ENCODE results near the gene SLC25A21. TPM values are rescaled to one million over a fixed set of nuclear protein-coding genes. Genes with fewer than 3 reads are reported as not detected.

SLC25A21 gene
- total RNA-seq, 5 donors from 2014 or later (not counting 1 experiment from before 2014, with no cell fraction given): not detected

- Mint-ChIP-seq H3K9me3 (peaks cover 0 to 6% (median 3%) of the 10 kb centered on the region in 3 donors), H3K27ac (no peak overlapping the region), H3K4me1 (no peaks in the 10 kb centered on the region), H3K4me3 (no peak overlapping the region), H3K36me3 (no peaks in the 10 kb centered on the region), H3K27me3 (peaks cover 0 to 6% of the 10 kb centered on the region in 2 donors)
- no peaks in the 10 kb centered on the region for H3K9me3 ChIP-seq
- no peaks in the 10 kb centered on the region for H3K27me3 ChIP-seq (replicated peaks in 1 of 2; ENCODE audit: control insufficient read depth in 2 of 2, extremely low read depth in 1 of 2, insufficient read depth in 2 of 2, low read length in 1 of 2)
- DNase-seq: no peak
- no peaks in the 10 kb centered on the region for H3K36me3 ChIP-seq (ENCODE audit: control insufficient read depth in 2 of 2, extremely low read depth in 1 of 2, insufficient read depth in 1 of 2, low read length in 1 of 2)
- no peak for ATAC-seq (replicated peaks in 1 of 4)
- CTCF ChIA-PET: no interaction called here
- WGBS (ENCODE audit: insufficient coverage): 82% methylated on average over 2 of the region's 5 CpGs
- no peak overlapping the region for H3K27ac ChIP-seq (ENCODE audit: low read length)
- no peaks in the 10 kb centered on the region for H3K4me1 ChIP-seq (ENCODE audit: control insufficient read depth in 1 of 2, extremely low read depth in 1 of 2, insufficient read depth in 2 of 2, low read length in 2 of 2)
- H3K4me3 ChIP-seq (ENCODE audit: control insufficient read depth in 1 of 2, extremely low read depth in 1 of 2, low read length in 1 of 2): no peak overlapping the region
- POLR2A ChIA-PET: no interaction called here
Observed at GRCh38 chr14:36852981-36853691, 319.3 kb downstream of the SLC25A21 start.

GRCh38 chr14:36848213-36848612, 324.2 kb downstream of the SLC25A21 start:
- Histone ChIP-seq H3K9me3 (no peaks in the 10 kb centered on the region), H3K27ac (ENCODE audit: low read length) (no peak overlapping the region), H3K36me3 (ENCODE audit: control insufficient read depth in 2 of 2, extremely low read depth in 1 of 2, insufficient read depth in 1 of 2, low read length in 1 of 2) (no peaks in the 10 kb centered on the region), H3K4me1 (ENCODE audit: control insufficient read depth in 1 of 2, extremely low read depth in 1 of 2, insufficient read depth in 2 of 2, low read length in 2 of 2) (no peaks in the 10 kb centered on the region), H3K27me3 (replicated peaks in 1 of 2; ENCODE audit: control insufficient read depth in 2 of 2, extremely low read depth in 1 of 2, insufficient read depth in 2 of 2, low read length in 1 of 2) (no peaks in the 10 kb centered on the region), H3K4me3 (ENCODE audit: control insufficient read depth in 1 of 2, extremely low read depth in 1 of 2, low read length in 1 of 2) (no peak overlapping the region)
- ATAC-seq (replicated peaks in 1 of 4) (no peak), DNase-seq (no peak)
- H3K4me3 Mint-ChIP-seq: no peak overlapping the region
- H3K36me3 Mint-ChIP-seq: no peaks in the 10 kb centered on the region
- no peaks in the 10 kb centered on the region for H3K4me1 Mint-ChIP-seq
- POLR2A ChIA-PET: no interaction called here
- 100% methylated on average over 1 of the region's 5 CpGs for WGBS (ENCODE audit: insufficient coverage)
- H3K9me3 Mint-ChIP-seq: peaks cover 0 to 8% (median 1%) of the 10 kb centered on the region in 3 donors
- CTCF ChIA-PET: no interaction called here
- H3K27me3 Mint-ChIP-seq: peaks cover 0 to 5% of the 10 kb centered on the region in 2 donors
- H3K27ac Mint-ChIP-seq: no peak overlapping the region

GRCh38 chr14:36847366-36847765, 325.0 kb downstream of the SLC25A21 start:
- Histone ChIP-seq H3K4me1 (ENCODE audit: control insufficient read depth in 1 of 2, extremely low read depth in 1 of 2, insufficient read depth in 2 of 2, low read length in 2 of 2) (no peaks in the 10 kb centered on the region), H3K27ac (ENCODE audit: low read length) (no peak overlapping the region), H3K9me3 (no peaks in the 10 kb centered on the region), H3K4me3 (ENCODE audit: control insufficient read depth in 1 of 2, extremely low read depth in 1 of 2, low read length in 1 of 2) (no peak overlapping the region), H3K27me3 (replicated peaks in 1 of 2; ENCODE audit: control insufficient read depth in 2 of 2, extremely low read depth in 1 of 2, insufficient read depth in 2 of 2, low read length in 1 of 2) (no peaks in the 10 kb centered on the region), H3K36me3 (ENCODE audit: control insufficient read depth in 2 of 2, extremely low read depth in 1 of 2, insufficient read depth in 1 of 2, low read length in 1 of 2) (no peaks in the 10 kb centered on the region)
- ATAC-seq (replicated peaks in 1 of 4) (no peak), DNase-seq (no peak)
- no peaks in the 10 kb centered on the region for H3K36me3 Mint-ChIP-seq
- no peak overlapping the region for H3K4me3 Mint-ChIP-seq
- H3K4me1 Mint-ChIP-seq: no peaks in the 10 kb centered on the region
- peaks cover 0 to 8% (median 1%) of the 10 kb centered on the region in 3 donors for H3K9me3 Mint-ChIP-seq
- CTCF ChIA-PET: no interaction called here
- 59% methylated on average over 3 of the region's 3 CpGs for WGBS (ENCODE audit: insufficient coverage)
- H3K27me3 Mint-ChIP-seq: peaks cover 0 to 5% of the 10 kb centered on the region in 2 donors
- POLR2A ChIA-PET: no interaction called here
- H3K27ac Mint-ChIP-seq: no peak overlapping the region

GRCh38 chr14:36845356-36846012, 326.9 kb downstream of the SLC25A21 start:
- DNase-seq (no peak), ATAC-seq (replicated peaks in 1 of 4) (no peak)
- CTCF ChIA-PET: no interaction called here
- H3K4me3 ChIP-seq (ENCODE audit: control insufficient read depth in 1 of 2, extremely low read depth in 1 of 2, low read length in 1 of 2): no peak overlapping the region
- no peaks in the 10 kb centered on the region for H3K4me1 Mint-ChIP-seq
- peaks cover 0 to 8% (median 1%) of the 10 kb centered on the region in 3 donors for H3K9me3 Mint-ChIP-seq
- H3K27ac ChIP-seq (ENCODE audit: low read length): no peak overlapping the region
- POLR2A ChIA-PET: no interaction called here
- H3K36me3 Mint-ChIP-seq: no peaks in the 10 kb centered on the region
- H3K27ac Mint-ChIP-seq: no peak overlapping the region
- H3K27me3 ChIP-seq (replicated peaks in 1 of 2; ENCODE audit: control insufficient read depth in 2 of 2, extremely low read depth in 1 of 2, insufficient read depth in 2 of 2, low read length in 1 of 2): no peaks in the 10 kb centered on the region
- no peak overlapping the region for H3K4me3 Mint-ChIP-seq
- H3K4me1 ChIP-seq (ENCODE audit: control insufficient read depth in 1 of 2, extremely low read depth in 1 of 2, insufficient read depth in 2 of 2, low read length in 2 of 2): no peaks in the 10 kb centered on the region
- H3K27me3 Mint-ChIP-seq: peaks cover 0 to 5% of the 10 kb centered on the region in 2 donors
- H3K9me3 ChIP-seq: no peaks in the 10 kb centered on the region
- H3K36me3 ChIP-seq (ENCODE audit: control insufficient read depth in 2 of 2, extremely low read depth in 1 of 2, insufficient read depth in 1 of 2, low read length in 1 of 2): no peaks in the 10 kb centered on the region
- WGBS (ENCODE audit: insufficient coverage): 92% methylated on average over 2 of the region's 5 CpGs

DNA sequence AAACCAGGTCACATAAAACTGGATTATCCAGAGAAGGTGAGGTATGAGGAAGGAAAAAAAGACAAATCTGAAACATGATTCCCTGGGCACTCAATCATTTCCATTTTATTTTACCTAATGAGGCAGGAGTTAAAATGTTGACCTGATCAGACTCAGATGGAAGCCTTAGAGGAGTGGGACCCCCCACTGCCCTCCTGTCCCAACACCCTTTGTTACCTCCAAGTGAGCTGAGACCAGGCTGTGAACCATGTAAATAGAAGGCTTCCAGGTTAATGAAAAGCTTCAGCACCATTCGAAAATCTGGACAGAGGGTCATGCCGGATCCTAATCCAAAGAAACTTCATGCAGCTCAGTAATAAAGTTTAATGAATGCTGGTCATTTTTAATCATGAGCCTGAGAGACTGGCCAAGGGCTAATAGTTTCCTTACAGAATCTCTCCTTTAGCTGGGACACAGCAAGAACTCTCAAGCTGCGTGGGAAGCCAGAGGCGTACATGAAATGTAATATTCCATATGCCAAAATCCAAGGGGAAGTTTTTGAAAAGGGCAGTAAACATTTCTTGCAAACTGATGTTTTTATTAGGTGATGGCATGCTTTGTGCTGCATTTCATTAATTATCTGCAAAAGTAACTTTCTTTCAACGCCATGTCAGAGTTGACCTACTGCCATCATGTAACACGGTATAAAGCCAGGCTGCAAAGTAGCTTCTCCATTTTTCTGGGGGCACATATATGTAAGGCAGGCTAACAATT, 327.8 kb downstream of the SLC25A21 start:
- WGBS (ENCODE audit: insufficient coverage): 60% methylated on average over 1 of the region's 6 CpGs

DNA sequence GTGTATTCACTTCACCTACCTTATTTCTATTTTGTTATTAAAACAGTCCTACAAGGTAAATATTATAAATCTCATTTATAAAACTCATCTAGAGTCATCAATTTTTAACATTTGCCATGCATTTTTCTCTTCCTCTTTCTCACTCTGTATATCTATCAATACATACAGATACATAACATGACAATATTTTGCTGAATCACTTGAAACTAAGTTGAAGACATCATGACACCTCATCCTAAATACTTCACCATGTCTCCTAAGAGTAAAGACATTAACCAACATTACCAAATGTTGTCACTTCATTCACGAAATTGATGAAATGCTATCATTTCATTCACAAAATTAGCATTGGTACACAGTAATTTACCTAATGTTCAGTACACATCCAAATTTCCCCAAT, 329.0 kb downstream of the SLC25A21 start:
- no peaks in the 10 kb centered on the region for H3K36me3 ChIP-seq (ENCODE audit: control insufficient read depth in 2 of 2, extremely low read depth in 1 of 2, insufficient read depth in 1 of 2, low read length in 1 of 2)
- no peaks in the 10 kb centered on the region for H3K36me3 Mint-ChIP-seq
- peaks cover 0 to 8% (median 0%) of the 10 kb centered on the region in 3 donors for H3K9me3 Mint-ChIP-seq
- no peak overlapping the region for H3K27ac Mint-ChIP-seq
- no peak overlapping the region for H3K27ac ChIP-seq (ENCODE audit: low read length)
- POLR2A ChIA-PET: no interaction called here
- no peak overlapping the region for H3K4me3 Mint-ChIP-seq
- DNase-seq (no peak), ATAC-seq (replicated peaks in 1 of 4) (no peak)
- 88% methylated on average over 1 of the region's 1 CpG for WGBS (ENCODE audit: insufficient coverage)
- H3K27me3 ChIP-seq (replicated peaks in 1 of 2; ENCODE audit: control insufficient read depth in 2 of 2, extremely low read depth in 1 of 2, insufficient read depth in 2 of 2, low read length in 1 of 2): no peaks in the 10 kb centered on the region
- H3K4me1 Mint-ChIP-seq: no peaks in the 10 kb centered on the region
- H3K27me3 Mint-ChIP-seq: peaks cover 0 to 5% of the 10 kb centered on the region in 2 donors
- H3K9me3 ChIP-seq: no peaks in the 10 kb centered on the region
- CTCF ChIA-PET: no interaction called here
- H3K4me3 ChIP-seq (ENCODE audit: control insufficient read depth in 1 of 2, extremely low read depth in 1 of 2, low read length in 1 of 2): no peak overlapping the region
- no peaks in the 10 kb centered on the region for H3K4me1 ChIP-seq (ENCODE audit: control insufficient read depth in 1 of 2, extremely low read depth in 1 of 2, insufficient read depth in 2 of 2, low read length in 2 of 2)

More for the DNA sequence above, 327.8 kb downstream of the SLC25A21 start:
- peaks cover 0 to 8% (median 1%) of the 10 kb centered on the region in 3 donors for H3K9me3 Mint-ChIP-seq
- H3K4me3 ChIP-seq (ENCODE audit: control insufficient read depth in 1 of 2, extremely low read depth in 1 of 2, low read length in 1 of 2): no peak overlapping the region
- H3K4me1 ChIP-seq (ENCODE audit: control insufficient read depth in 1 of 2, extremely low read depth in 1 of 2, insufficient read depth in 2 of 2, low read length in 2 of 2): no peaks in the 10 kb centered on the region
- H3K27me3 ChIP-seq (replicated peaks in 1 of 2; ENCODE audit: control insufficient read depth in 2 of 2, extremely low read depth in 1 of 2, insufficient read depth in 2 of 2, low read length in 1 of 2): no peaks in the 10 kb centered on the region
- ChIA-PET CTCF (no interaction called here), POLR2A (no interaction called here)
- no peak for ATAC-seq (replicated peaks in 1 of 4)
- DNase-seq: no peak
- no peak overlapping the region for H3K27ac ChIP-seq (ENCODE audit: low read length)
- H3K27ac Mint-ChIP-seq: no peak overlapping the region
- H3K9me3 ChIP-seq: no peaks in the 10 kb centered on the region
- no peaks in the 10 kb centered on the region for H3K4me1 Mint-ChIP-seq
- no peak overlapping the region for H3K4me3 Mint-ChIP-seq
- H3K36me3 ChIP-seq (ENCODE audit: control insufficient read depth in 2 of 2, extremely low read depth in 1 of 2, insufficient read depth in 1 of 2, low read length in 1 of 2): no peaks in the 10 kb centered on the region
- no peaks in the 10 kb centered on the region for H3K36me3 Mint-ChIP-seq
- peaks cover 0 to 5% of the 10 kb centered on the region in 2 donors for H3K27me3 Mint-ChIP-seq
